Central memory CD8-positive, alpha-beta T cell (primary cell): ENCODE measurements around the gene NDOR1.

Experiments used
- ATAC-seq: fragments of 150-1000 bp; cut with Tn5 transposase; replicated peaks from 2 replicates; pipeline ENCODE4 v1.10.0; 2022; ENCODE audit warnings: mild to moderate bottlenecking, moderate FRiP score, moderate number of reproducible peaks; ENCODE audit not compliant: poor library complexity, severe bottlenecking; ENCODE audit errors: extremely low read depth
- DNase-seq, 2 donors: peaks; one replicate each; pipeline ENCODE4 v3.0.0; 2021; ENCODE audit warnings: low spot score in 2 of 2
- H3K27ac Mint-ChIP-seq: one replicate; pipeline ENCODE4 v1.8.0; 2022; ENCODE audit warnings: low read depth, mild to moderate bottlenecking, moderate library complexity, mixed read lengths
- H3K27me3 Mint-ChIP-seq: one replicate; pipeline ENCODE4 v1.8.0; 2022; ENCODE audit warnings: mixed read lengths
- H3K36me3 Mint-ChIP-seq: one replicate; pipeline ENCODE4 v1.8.0; 2022; ENCODE audit warnings: mild to moderate bottlenecking, moderate library complexity, mixed read lengths; ENCODE audit not compliant: insufficient read depth
- H3K4me1 Mint-ChIP-seq: one replicate; pipeline ENCODE4 v1.8.0; 2022; ENCODE audit warnings: mixed read lengths
- H3K4me3 Mint-ChIP-seq: one replicate; pipeline ENCODE4 v1.8.0; 2022; ENCODE audit warnings: mild to moderate bottlenecking, moderate library complexity, mixed read lengths
- H3K9me3 Mint-ChIP-seq: one replicate; pipeline ENCODE4 v1.8.0; 2022; ENCODE audit warnings: mixed read lengths

The NDOR1 gene

GRCh38 chr9:137217276-137218211, 12.0 kb downstream of the NDOR1 start:
- Mint-ChIP-seq H3K4me3 (no peak overlapping the region), H3K36me3 (peaks cover 7% of the 10 kb centered on the region), H3K27me3 (no peaks in the 10 kb centered on the region), H3K27ac (no peak overlapping the region), H3K9me3 (no peaks in the 10 kb centered on the region), H3K4me1 (no peaks in the 10 kb centered on the region)
- no peak for ATAC-seq
- DNase-seq, result no peak

GRCh38 chr9:137218212-137218753, 12.8 kb downstream of the NDOR1 start:
- peaks cover 9% of the 10 kb centered on the region for H3K36me3 Mint-ChIP-seq
- ATAC-seq (no peak), DNase-seq (no peak)
- H3K4me1 Mint-ChIP-seq, result no peaks in the 10 kb centered on the region
- H3K27me3 Mint-ChIP-seq, result no peaks in the 10 kb centered on the region
- H3K9me3 Mint-ChIP-seq, result no peaks in the 10 kb centered on the region
- no peak overlapping the region for H3K27ac Mint-ChIP-seq
- H3K4me3 Mint-ChIP-seq, result no peak overlapping the region

GRCh38 chr9:137218754-137219271, 13.3 kb downstream of the NDOR1 start:
- H3K4me3 Mint-ChIP-seq, result no peak overlapping the region
- no peak overlapping the region for H3K27ac Mint-ChIP-seq
- no peaks in the 10 kb centered on the region for H3K4me1 Mint-ChIP-seq
- H3K27me3 Mint-ChIP-seq, result no peaks in the 10 kb centered on the region
- ATAC-seq (no peak), DNase-seq (no peak)
- no peaks in the 10 kb centered on the region for H3K9me3 Mint-ChIP-seq
- peaks cover 11% of the 10 kb centered on the region for H3K36me3 Mint-ChIP-seq

GRCh38 chr9:137219757-137220316, 14.3 kb downstream of the NDOR1 start:
- Mint-ChIP-seq H3K27me3 (no peaks in the 10 kb centered on the region), H3K4me3 (no peak overlapping the region), H3K36me3 (peaks cover 11% of the 10 kb centered on the region), H3K4me1 (no peaks in the 10 kb centered on the region), H3K9me3 (no peaks in the 10 kb centered on the region), H3K27ac (no peak overlapping the region)
- no peak for DNase-seq
- no peak for ATAC-seq

- Mint-ChIP-seq H3K4me1 (no peaks in the 10 kb centered on the region), H3K4me3 (peak overlapping the region; percentile 37), H3K9me3 (no peaks in the 10 kb centered on the region), H3K36me3 (peaks cover 11% of the 10 kb centered on the region), H3K27ac (no peak overlapping the region), H3K27me3 (no peaks in the 10 kb centered on the region)
- ATAC-seq (no peak), DNase-seq (no peak)
Observed at GRCh38 chr9:137220317-137221094, 15.0 kb downstream of the NDOR1 start.

- Mint-ChIP-seq H3K4me1 (no peaks in the 10 kb centered on the region), H3K4me3 (peak overlapping the region; percentile 37), H3K36me3 (peaks cover 11% of the 10 kb centered on the region), H3K27me3 (no peaks in the 10 kb centered on the region), H3K27ac (no peak overlapping the region), H3K9me3 (no peaks in the 10 kb centered on the region)
- DNase-seq, result no peak
- ATAC-seq, result no peak
Observed at GRCh38 chr9:137221095-137221505, 15.6 kb downstream of the NDOR1 start.

GRCh38 chr9:137221506-137222111, 16.1 kb downstream of the NDOR1 start:
- Mint-ChIP-seq H3K4me3 (no peak overlapping the region), H3K36me3 (peaks cover 9% of the 10 kb centered on the region), H3K4me1 (no peaks in the 10 kb centered on the region), H3K27ac (no peak overlapping the region), H3K27me3 (no peaks in the 10 kb centered on the region), H3K9me3 (no peaks in the 10 kb centered on the region)
- ATAC-seq, result no peak
- no peak for DNase-seq

- peaks cover 1% of the 10 kb centered on the region for H3K4me1 Mint-ChIP-seq
- peaks cover 6% of the 10 kb centered on the region for H3K36me3 Mint-ChIP-seq
- H3K27me3 Mint-ChIP-seq, result peaks cover 3% of the 10 kb centered on the region
- DNase-seq (no peak), ATAC-seq (no peak)
- H3K9me3 Mint-ChIP-seq, result no peaks in the 10 kb centered on the region
- H3K4me3 Mint-ChIP-seq, result peak within 1 kb of the TSS; percentile 74
- H3K27ac Mint-ChIP-seq, result no peak within 1 kb of the TSS
Observed at GRCh38 chr9:137222190-137223077, 16.9 kb downstream of the NDOR1 start, which contains the start of gene RNF208. Gene RNF208, minus strand, starts transcription at chr9:137222240. Its CDS starts 1,028 bp downstream, at chr9:137221212.

- peak overlapping the region; percentile 74 for H3K4me3 Mint-ChIP-seq
- H3K27ac Mint-ChIP-seq, result peak overlapping the region; percentile 25
- peak; percentile 93 to 98 for DNase-seq
- ATAC-seq, result peak; percentile 94
- no peaks in the 10 kb centered on the region for H3K9me3 Mint-ChIP-seq
- H3K27me3 Mint-ChIP-seq, result peaks cover 9% of the 10 kb centered on the region
- peaks cover 6% of the 10 kb centered on the region for H3K36me3 Mint-ChIP-seq
- H3K4me1 Mint-ChIP-seq, result peaks cover 6% of the 10 kb centered on the region
Observed at GRCh38 chr9:137223078-137223970, 17.8 kb downstream of the NDOR1 start.

GRCh38 chr9:137224830-137225694, 19.6 kb downstream of the NDOR1 start, which contains the start of gene CYSRT1:
Gene CYSRT1, plus strand, starts transcription at chr9:137225174. Its CDS starts 448 bp downstream, at chr9:137225622.
- H3K27me3 Mint-ChIP-seq, result peaks cover 9% of the 10 kb centered on the region
- peaks cover 6% of the 10 kb centered on the region for H3K36me3 Mint-ChIP-seq
- peaks cover 6% of the 10 kb centered on the region for H3K4me1 Mint-ChIP-seq
- H3K4me3 Mint-ChIP-seq, result peak within 1 kb of the TSS; percentile 74
- DNase-seq (no peak), ATAC-seq (no peak)
- peak within 1 kb of the TSS; percentile 25 for H3K27ac Mint-ChIP-seq
- no peaks in the 10 kb centered on the region for H3K9me3 Mint-ChIP-seq
